ENCODE results near the gene CCDC127. TPM values are rescaled to one million over a fixed set of nuclear protein-coding genes. Genes with fewer than 3 reads are reported as not detected.

CCDC127 gene
- total and polyA plus RNA-seq, 2 of the 4 experiments (the other 2 are of a cell fraction) = 3.2 to 3.9 TPM

DNA sequence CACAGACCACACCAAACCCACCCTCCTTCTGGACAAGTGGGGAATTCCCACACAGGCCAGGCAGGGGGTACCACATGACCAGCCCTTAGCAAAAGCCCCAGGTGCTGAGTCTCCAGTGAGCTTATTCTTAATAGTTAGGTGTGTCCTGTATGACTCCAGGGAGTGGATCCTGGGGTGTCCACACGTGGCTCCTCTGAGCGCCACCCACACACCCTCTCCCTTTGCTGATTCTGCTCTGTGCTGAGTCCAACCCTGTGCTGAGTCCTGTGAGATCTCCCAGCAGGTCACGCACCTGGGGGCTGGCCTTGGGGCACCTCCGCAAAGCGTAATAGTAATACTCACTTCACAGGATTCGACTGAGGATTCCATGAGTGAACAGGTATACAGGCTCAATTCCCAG is 14.0 kb downstream of the CCDC127 start:
- no peak overlapping the region for H2BK15ac ChIP-seq (ENCODE audit: low read depth, low read length)

More for the DNA sequence above, 14.0 kb downstream of the CCDC127 start:
- BruUV-seq (replicated peaks) = no TSS peak
- Histone ChIP-seq H2BK5ac (ENCODE audit: low read depth, low read length, poor library complexity, severe bottlenecking) (no peak overlapping the region), H2AK9ac (replicated peaks; ENCODE audit: low read depth, low read length, poor library complexity) (peak overlapping the region; percentile 20), H3K9me3 (ENCODE audit: control insufficient read depth, insufficient read depth, low read length) (no peaks in the 10 kb centered on the region), H2BK120ac (ENCODE audit: low read depth, low read length) (no peak overlapping the region), H4K20me1 (ENCODE audit: insufficient read depth, low read length) (peaks cover 29% of the 10 kb centered on the region), H3K23ac (ENCODE audit: low read depth, low read length) (no peak overlapping the region), H3K27me3 (ENCODE audit: control insufficient read depth, insufficient read depth, low read length) (no peaks in the 10 kb centered on the region), H4K5ac (ENCODE audit: low read depth, low read length) (no peak overlapping the region), H3K9me1 (ENCODE audit: insufficient read depth, low read length) (peaks cover 6% of the 10 kb centered on the region; the same call in 1 of the 2 replicates), H2AFZ (replicated peaks; ENCODE audit: low read length, poor library complexity) (no peak overlapping the region), H3K56ac (ENCODE audit: extremely low read depth, insufficient read depth, low read length) (no peak overlapping the region), H3K4me1 (ENCODE audit: control insufficient read depth, insufficient read depth, low read length) (0 out of 2 replicates have a peak, but pooled peaks cover 2% of the 10 kb centered on the region), H2AK5ac (ENCODE audit: low read depth, low read length) (no peak overlapping the region), H3K79me1 (ENCODE audit: low read depth in 1 of 2, low read length in 2 of 2) (peaks cover 25 to 31% of the 10 kb centered on the region in 2 experiments), H3K4me3 (ENCODE audit: insufficient read depth, low read depth, low read length) (no peak overlapping the region), H3K18ac (ENCODE audit: low read depth, low read length) (no peak overlapping the region), H2BK20ac (ENCODE audit: low read depth, low read length) (no peak overlapping the region), H3K27ac (ENCODE audit: insufficient read depth, low read length) (no peak overlapping the region), H3K9ac (ENCODE audit: low read depth, low read length) (no peak overlapping the region), H3K14ac (replicated peaks; ENCODE audit: low read depth, low read length) (no peak overlapping the region), H4K8ac (ENCODE audit: low read depth in 2 of 2, low read length in 2 of 2) (no peak overlapping the region), H3K36me3 (ENCODE audit: control insufficient read depth, insufficient read depth, low read length) (peaks cover 16% of the 10 kb centered on the region), H4K91ac (ENCODE audit: insufficient read depth, low read depth, low read length) (no peak overlapping the region), H3K4me2 (ENCODE audit: low read depth, low read length) (no peak overlapping the region), H3K4ac (ENCODE audit: low read depth, low read length) (no peak overlapping the region)
- in situ Hi-C loops (cut with MboI; ENCODE audit: low sequenced_read_pairs) (no loop called here), intact Hi-C loops (cut with micrococcal nuclease) (no loop called here), dilution Hi-C loops (cut with HindIII; ENCODE audit: low sequenced_read_pairs, unreplicated experiment) (no loop called here)
- no CpG with 5 or more reads among the region's 6 CpGs for WGBS, 2 experiments (ENCODE audit: extremely low coverage in 2 of 2, insufficient read length in 1 of 2)
- TF ChIP-seq BHLHE40 (IDR thresholded peaks at IDR 0.05; ENCODE audit: low read depth, low read length) = no peak
- no peak for TF ChIP-seq RCOR1 (IDR thresholded peaks at IDR 0.05; ENCODE audit: insufficient replicate concordance, low read length)
- TF ChIP-seq RAD21 (IDR thresholded peaks at IDR 0.05; ENCODE audit: low read length) = no peak
- no peak for TF ChIP-seq RFX5 (IDR thresholded peaks at IDR 0.05; ENCODE audit: low read depth, low read length)
- no peak for TF ChIP-seq SMC3 (IDR thresholded peaks at IDR 0.05; ENCODE audit: low read depth, low read length)
- TF ChIP-seq CHD1 (IDR thresholded peaks at IDR 0.05; ENCODE audit: low read depth, low read length) = no peak
- TF ChIP-seq USF2 (IDR thresholded peaks at IDR 0.05; ENCODE audit: low read depth, low read length) = no peak
- no peak for TF ChIP-seq FOS (IDR thresholded peaks at IDR 0.05; ENCODE audit: low read depth, low read length)
- no peak for TF ChIP-seq ELK1 (IDR thresholded peaks at IDR 0.05; ENCODE audit: borderline replicate concordance, low read depth, low read length)
- no peak for TF ChIP-seq MXI1 (IDR thresholded peaks at IDR 0.05; ENCODE audit: borderline replicate concordance, low read depth, low read length)
- TF ChIP-seq, protein P1, sequence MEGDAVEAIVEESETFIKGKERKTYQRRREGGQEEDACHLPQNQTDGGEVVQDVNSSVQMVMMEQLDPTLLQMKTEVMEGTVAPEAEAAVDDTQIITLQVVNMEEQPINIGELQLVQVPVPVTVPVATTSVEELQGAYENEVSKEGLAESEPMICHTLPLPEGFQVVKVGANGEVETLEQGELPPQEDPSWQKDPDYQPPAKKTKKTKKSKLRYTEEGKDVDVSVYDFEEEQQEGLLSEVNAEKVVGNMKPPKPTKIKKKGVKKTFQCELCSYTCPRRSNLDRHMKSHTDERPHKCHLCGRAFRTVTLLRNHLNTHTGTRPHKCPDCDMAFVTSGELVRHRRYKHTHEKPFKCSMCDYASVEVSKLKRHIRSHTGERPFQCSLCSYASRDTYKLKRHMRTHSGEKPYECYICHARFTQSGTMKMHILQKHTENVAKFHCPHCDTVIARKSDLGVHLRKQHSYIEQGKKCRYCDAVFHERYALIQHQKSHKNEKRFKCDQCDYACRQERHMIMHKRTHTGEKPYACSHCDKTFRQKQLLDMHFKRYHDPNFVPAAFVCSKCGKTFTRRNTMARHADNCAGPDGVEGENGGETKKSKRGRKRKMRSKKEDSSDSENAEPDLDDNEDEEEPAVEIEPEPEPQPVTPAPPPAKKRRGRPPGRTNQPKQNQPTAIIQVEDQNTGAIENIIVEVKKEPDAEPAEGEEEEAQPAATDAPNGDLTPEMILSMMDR (conservative IDR thresholded peaks at IDR 0.05; ENCODE audit: low read depth, low read length) = no peak
- no peak for TF ChIP-seq MAFK (IDR thresholded peaks at IDR 0.05; ENCODE audit: low read depth, low read length)
- TF ChIP-seq MAZ (IDR thresholded peaks at IDR 0.05; ENCODE audit: borderline replicate concordance, low read depth, low read length) = no peak
- TF ChIP-seq POLR2A (IDR thresholded peaks at IDR 0.05; ENCODE audit: low read depth, low read length) = no peak
- TF ChIP-seq CEBPB (IDR thresholded peaks at IDR 0.05; ENCODE audit: low read depth, low read length) = no peak
- no peak for TF ChIP-seq NFE2L2 (IDR thresholded peaks at IDR 0.05; ENCODE audit: low read depth, low read length)
- no peak for ATAC-seq (ENCODE audit: low read depth)
- CTCF ChIA-PET = interaction anchor here (0.5 kb wide), 1 partner anchor 224 kb away, joined by 3 read pairs; no protein-coding TSS in a partner anchor
- POLR2A ChIA-PET (ENCODE audit: unreplicated experiment) = no interaction called here
- no peak for DNase-seq
